Spleen (tissue), 11 donors: Measurements from ENCODE around the gene RC3H1. TPM values are rescaled to one million over a fixed set of nuclear protein-coding genes. Genes with fewer than 3 reads are reported as not detected.

Experiments used
- DNase-seq: peaks from one replicate; pipeline ENCODE4 v3.0.0-alpha.2; 2020
- H3K27ac ChIP-seq, 8 donors: fragments of 200-600 bp; sonication (generic) in 7 of 8; 1 replicate in 4 of 8; 2 replicates in 4 of 8; pipeline versions ENCODE4 v1.5.0 to v1.8.0; 2016 to 2021; ENCODE audit warnings: inconsistent platforms in 4 of 8, mild to moderate bottlenecking in 4 of 8, moderate library complexity in 1 of 8
- H3K27me3 ChIP-seq, 7 donors: fragments of 200-600 bp; sonication (generic) in 6 of 7; replicated peaks in 1 of 7; 1 replicate in 4 of 7; 2 replicates in 3 of 7; pipeline versions ENCODE4 v1.5.0 to v1.8.0; 2016 to 2021; ENCODE audit warnings: inconsistent platforms in 3 of 7, mild to moderate bottlenecking in 1 of 7
- H3K36me3 ChIP-seq, 6 donors: fragments of 200-600 bp; sonication (generic) in 5 of 6; 1 replicate in 4 of 6; 2 replicates in 2 of 6; pipeline versions ENCODE4 v1.5.0 to v1.8.0; 2016 to 2021; ENCODE audit warnings: inconsistent platforms in 2 of 6
- H3K4me1 ChIP-seq, 6 donors: fragments of 200-600 bp; sonication (generic) in 5 of 6; 1 replicate in 3 of 6; 2 replicates in 3 of 6; pipeline versions ENCODE4 v1.5.0 to v1.8.0; 2016 to 2021; ENCODE audit warnings: inconsistent platforms in 3 of 6
- H3K4me3 ChIP-seq, 8 donors: fragments of 200-600 bp; sonication (generic) in 7 of 8; 1 replicate in 4 of 8; 2 replicates in 4 of 8; pipeline versions ENCODE4 v1.5.0 to v1.8.0; 2016 to 2021; ENCODE audit warnings: inconsistent platforms in 4 of 8, mild to moderate bottlenecking in 4 of 8, moderate library complexity in 2 of 8
- H3K9me3 ChIP-seq, 8 donors: fragments of 200-600 bp; sonication (generic) in 7 of 8; 1 replicate in 4 of 8; 2 replicates in 4 of 8; pipeline versions ENCODE4 v1.5.0 to v1.8.0; 2016 to 2021; ENCODE audit warnings: inconsistent platforms in 4 of 8
- POLR2A ChIP-seq, 3 donors: fragments of 450-650 bp; IDR thresholded peaks; one replicate each; pipeline ENCODE4 v1.5.1; 2017; ENCODE audit warnings: antibody characterized with exemption in 3 of 3, mild to moderate bottlenecking in 1 of 3
- POLR2AphosphoS5 ChIP-seq, 3 donors: sonication (generic); formaldehyde crosslinking; IDR thresholded peaks; one replicate each; pipeline ENCODE4 v1.5.1; 2017; ENCODE audit warnings: antibody characterized with exemption in 3 of 3
- WGBS, 5 donors: extraction: QIAGEN DNeasy Blood & Tissue Kit in 3 of 5; methylation state at CpG; one replicate each; pipeline versions ENCODE4 v1.1.5 to v1.1.7; 2013 to 2018; 5-methylcytosine and 5-hydroxymethylcytosine counted together
- intact Hi-C: fragments of 100-400 bp; cut with DNase I; formaldehyde crosslinking; loops from one replicate; pipeline ENCODE4 v1.15.0; 2023; ENCODE audit warnings: low total_unique reads
- polyA plus RNA-seq, 3 donors: library from polyadenylated mRNA; stranded (reverse); fragments of 200-250 nt; gene quantifications; one replicate each; pipeline ENCODE4 v1.2.1, GENCODE V29; 2013
- total RNA-seq, 7 donors: library from RNA; depleted of rRNA in 3 of 7; stranded (reverse); fragments of >200 nt in 3 of 7; fragmentation: NEBNext Ultra II Directional in 4 of 7; extraction: Animal tissue kit (Norgen Biotek cat#: 25700) in 4 of 7; gene quantifications; one replicate each; pipeline versions ENCODE4 v1.1.0 to v1.2.1, GENCODE V29; 2016 to 2021
- TF ChIP-seq, protein P1 (sequence below), 11 experiments: fragments of 200-600 bp in 7 of 11; fragments of 450-650 bp in 4 of 11; sonication (generic) in 4 of 11; IDR thresholded peaks in 8 of 11; conservative IDR thresholded peaks in 3 of 11; 1 replicate in 7 of 11; 2 replicates in 4 of 11; pipeline versions ENCODE4 v1.4.0 to v1.8.0; 2016 to 2021; ENCODE audit warnings: antibody characterized with exemption in 11 of 11, inconsistent platforms in 4 of 11, mild to moderate bottlenecking in 1 of 11
- donor health status: healthy with polysubstance abuse.
- donor health status: DM: no; HTN: no; CAD: no; lungs with moderate emphysema.
- donor health status: DM: no; HTN: no; CAD: no.
- donor health status: Bipolar disorder and iron deficiency.
- donor health status: healthy.
- donor health status: DM: no; HTN: no; CAD: no.
- donor health status: DM: yes; HTN: yes; CAD: no.

Gene RC3H1
- total and polyA plus RNA-seq, 10 donors: 3.9 to 64.2 (median 51.4) TPM

DNA sequence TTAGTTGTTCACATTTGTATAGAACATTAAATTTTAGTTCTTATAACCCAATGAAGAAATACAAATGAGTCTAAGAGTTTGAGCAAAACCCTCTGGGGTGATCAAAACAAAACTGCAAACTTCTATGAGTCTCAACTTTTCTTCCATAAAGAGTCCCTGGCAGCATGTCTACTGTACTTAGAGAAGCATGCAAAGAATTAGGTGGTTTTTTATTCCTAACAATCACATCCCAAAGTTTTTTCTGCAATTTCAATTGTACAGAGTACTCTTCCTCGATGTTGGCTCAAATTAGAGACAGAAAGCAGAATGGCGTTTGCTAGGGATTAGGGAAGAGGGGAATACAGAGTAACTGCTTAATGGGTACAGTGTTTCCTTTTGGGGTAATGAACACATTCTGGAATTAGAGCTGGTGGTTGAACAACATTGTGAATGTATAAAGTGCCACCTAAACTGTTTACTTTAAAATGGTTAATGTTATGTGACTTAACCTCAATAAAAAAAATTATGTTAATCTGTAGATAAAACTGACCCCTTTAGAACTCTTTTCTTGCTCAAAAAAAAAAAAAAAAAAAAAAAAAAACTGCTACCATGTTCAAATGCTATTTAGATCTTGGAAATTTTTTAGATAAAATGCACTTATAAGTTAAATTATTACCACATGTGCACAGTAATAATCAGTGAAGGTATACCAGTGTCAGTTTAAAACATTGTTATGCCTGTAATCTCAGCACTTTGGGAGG lies 4.8 kb downstream of the RC3H1 start:
- H3K36me3 ChIP-seq: no peaks in the 10 kb centered on the region
- H3K27me3 ChIP-seq: no peaks in the 10 kb centered on the region
- 55 to 76% (median 64%) methylated on average over 2 of the region's 2 CpGs for WGBS, 5 donors
- DNase-seq: no peak
- H3K9me3 ChIP-seq: no peaks in the 10 kb centered on the region
- TF ChIP-seq, protein P1, sequence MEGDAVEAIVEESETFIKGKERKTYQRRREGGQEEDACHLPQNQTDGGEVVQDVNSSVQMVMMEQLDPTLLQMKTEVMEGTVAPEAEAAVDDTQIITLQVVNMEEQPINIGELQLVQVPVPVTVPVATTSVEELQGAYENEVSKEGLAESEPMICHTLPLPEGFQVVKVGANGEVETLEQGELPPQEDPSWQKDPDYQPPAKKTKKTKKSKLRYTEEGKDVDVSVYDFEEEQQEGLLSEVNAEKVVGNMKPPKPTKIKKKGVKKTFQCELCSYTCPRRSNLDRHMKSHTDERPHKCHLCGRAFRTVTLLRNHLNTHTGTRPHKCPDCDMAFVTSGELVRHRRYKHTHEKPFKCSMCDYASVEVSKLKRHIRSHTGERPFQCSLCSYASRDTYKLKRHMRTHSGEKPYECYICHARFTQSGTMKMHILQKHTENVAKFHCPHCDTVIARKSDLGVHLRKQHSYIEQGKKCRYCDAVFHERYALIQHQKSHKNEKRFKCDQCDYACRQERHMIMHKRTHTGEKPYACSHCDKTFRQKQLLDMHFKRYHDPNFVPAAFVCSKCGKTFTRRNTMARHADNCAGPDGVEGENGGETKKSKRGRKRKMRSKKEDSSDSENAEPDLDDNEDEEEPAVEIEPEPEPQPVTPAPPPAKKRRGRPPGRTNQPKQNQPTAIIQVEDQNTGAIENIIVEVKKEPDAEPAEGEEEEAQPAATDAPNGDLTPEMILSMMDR (IDR thresholded peaks at IDR 0.05 in 8 of 11, conservative IDR thresholded peaks at IDR 0.05 in 3 of 11): no peak
- TF ChIP-seq POLR2A (IDR thresholded peaks at IDR 0.05) (no peak), POLR2AphosphoS5 (IDR thresholded peaks at IDR 0.05) (no peak)
- no peak overlapping the region for H3K27ac ChIP-seq
- intact Hi-C loops: no loop called here
- no peak overlapping the region for H3K4me3 ChIP-seq
- H3K4me1 ChIP-seq: peaks cover 41 to 90% (median 69%) of the 10 kb centered on the region in 6 donors

- WGBS, 5 donors: 70 to 81% (median 72%) methylated on average over 3 of the region's 3 CpGs
These were observed 8.2 kb downstream of the RC3H1 start for GRCh38 chr1:174013864-174014418.

GRCh38 chr1:174008979-174009378 lies 13.2 kb downstream of the RC3H1 start:
- H3K4me1 ChIP-seq: peaks cover 4 to 100% (median 48%) of the 10 kb centered on the region in 6 donors
- DNase-seq: no peak
- no peak overlapping the region for H3K4me3 ChIP-seq
- H3K27ac ChIP-seq: peak overlapping the region in 6 of 8 donors; percentile 16 to 81 (median 58)
- H3K9me3 ChIP-seq: no peaks in the 10 kb centered on the region
- TF ChIP-seq POLR2A (IDR thresholded peaks at IDR 0.05) (no peak), POLR2AphosphoS5 (IDR thresholded peaks at IDR 0.05) (no peak)
- TF ChIP-seq, protein P1 (IDR thresholded peaks at IDR 0.05 in 8 of 11, conservative IDR thresholded peaks at IDR 0.05 in 3 of 11): no peak
- H3K36me3 ChIP-seq: peaks cover 0 to 12% (median 0%) of the 10 kb centered on the region in 6 donors
- intact Hi-C loops: no loop called here
- 31 to 48% (median 33%) methylated on average over 1 of the region's 1 CpG for WGBS, 5 donors
- no peaks in the 10 kb centered on the region for H3K27me3 ChIP-seq

More at GRCh38 chr1:174013864-174014418, 8.2 kb downstream of the RC3H1 start:
- H3K27me3 ChIP-seq: no peaks in the 10 kb centered on the region
- H3K27ac ChIP-seq: no peak overlapping the region
- no peak for DNase-seq
- intact Hi-C loops: no loop called here
- no peak overlapping the region for H3K4me3 ChIP-seq
- TF ChIP-seq POLR2A (IDR thresholded peaks at IDR 0.05): no peak
- TF ChIP-seq, protein P1 (IDR thresholded peaks at IDR 0.05 in 8 of 11, conservative IDR thresholded peaks at IDR 0.05 in 3 of 11): no peak
- no peak for TF ChIP-seq POLR2AphosphoS5 (IDR thresholded peaks at IDR 0.05)
- no peaks in the 10 kb centered on the region for H3K9me3 ChIP-seq
- H3K4me1 ChIP-seq: peaks cover 25 to 100% (median 57%) of the 10 kb centered on the region in 6 donors
- peaks cover 0 to 12% (median 0%) of the 10 kb centered on the region in 6 donors for H3K36me3 ChIP-seq

DNA sequence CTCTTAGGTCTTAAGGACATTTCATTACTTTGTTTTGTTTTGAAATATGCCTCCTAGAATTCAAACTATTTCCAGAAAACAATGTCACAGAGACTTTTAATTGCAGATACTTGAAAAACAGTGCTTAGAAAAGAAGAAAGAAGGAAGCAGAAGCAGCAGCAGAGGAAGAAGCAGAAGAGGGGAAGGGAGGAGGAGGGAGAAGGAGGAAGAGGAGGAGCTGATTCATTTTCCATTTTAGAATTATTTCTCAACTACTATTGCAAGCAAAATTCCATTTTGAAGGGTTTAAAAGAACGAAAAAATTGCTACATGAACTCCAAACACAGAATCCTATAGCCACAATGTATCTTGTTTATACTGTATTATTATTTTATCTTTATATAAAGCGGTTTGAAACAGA lies 13.9 kb downstream of the RC3H1 start:
- no peaks in the 10 kb centered on the region for H3K9me3 ChIP-seq
- H3K27me3 ChIP-seq: no peaks in the 10 kb centered on the region
- no peak for TF ChIP-seq POLR2A (IDR thresholded peaks at IDR 0.05)
- TF ChIP-seq, protein P1 (IDR thresholded peaks at IDR 0.05 in 8 of 11, conservative IDR thresholded peaks at IDR 0.05 in 3 of 11): no peak
- DNase-seq: no peak
- no peak overlapping the region for H3K4me3 ChIP-seq
- 67 to 87% (median 81%) methylated on average over 2 of the region's 2 CpGs for WGBS, 5 donors
- H3K27ac ChIP-seq: peak overlapping the region in 6 of 8 donors; percentile 16 to 81 (median 58)
- peaks cover 0 to 12% (median 0%) of the 10 kb centered on the region in 6 donors for H3K36me3 ChIP-seq
- intact Hi-C loops: no loop called here
- H3K4me1 ChIP-seq: peaks cover 4 to 100% (median 48%) of the 10 kb centered on the region in 6 donors
